DMS53 treated with DMSO at 0.1 percent for 48 hours (cell line): Measurements from ENCODE around the gene ENO2.
"Not testable (repeated sequence)": the region's sequence is repeated elsewhere in the genome, so short reads cannot be mapped to it uniquely, and the experiment has no call there.

Source experiments
- DNase-seq: peaks from one replicate; lab custom pipeline; 2025; ENCODE audit not compliant: unreplicated experiment; lab: John Stamatoyannopoulos, UW

The ENO2 gene

DNA sequence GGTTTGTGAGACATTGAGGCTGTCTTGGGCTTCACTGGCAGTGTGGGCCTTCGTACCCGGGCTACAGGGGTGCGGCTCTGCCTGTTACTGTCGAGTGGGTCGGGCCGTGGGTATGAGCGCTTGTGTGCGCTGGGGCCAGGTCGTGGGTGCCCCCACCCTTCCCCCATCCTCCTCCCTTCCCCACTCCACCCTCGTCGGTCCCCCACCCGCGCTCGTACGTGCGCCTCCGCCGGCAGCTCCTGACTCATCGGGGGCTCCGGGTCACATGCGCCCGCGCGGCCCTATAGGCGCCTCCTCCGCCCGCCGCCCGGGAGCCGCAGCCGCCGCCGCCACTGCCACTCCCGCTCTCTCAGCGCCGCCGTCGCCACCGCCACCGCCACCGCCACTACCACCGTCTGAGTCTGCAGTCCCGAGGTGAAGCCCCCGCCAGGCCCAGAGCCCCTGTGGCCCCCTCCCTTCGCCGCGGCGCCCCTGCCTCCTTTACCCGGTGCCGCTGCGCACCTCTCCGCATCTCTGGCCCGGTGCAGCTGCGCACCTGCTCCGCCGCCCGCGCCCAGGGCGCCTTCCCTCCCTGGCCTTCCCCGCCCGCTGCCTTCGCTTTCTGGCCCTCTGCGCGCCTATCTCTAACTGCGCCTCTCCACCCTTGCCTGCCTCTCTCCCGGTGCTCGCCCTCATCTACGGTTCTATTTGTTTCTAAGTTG, at the start of gene ENO2:
ENO2 (plus strand) TSS at position 335 of the 701 bp plus-strand sequence. CDS start 1,253 bp downstream, outside the sequence.
- DNase-seq, result peak; percentile 58

DNA sequence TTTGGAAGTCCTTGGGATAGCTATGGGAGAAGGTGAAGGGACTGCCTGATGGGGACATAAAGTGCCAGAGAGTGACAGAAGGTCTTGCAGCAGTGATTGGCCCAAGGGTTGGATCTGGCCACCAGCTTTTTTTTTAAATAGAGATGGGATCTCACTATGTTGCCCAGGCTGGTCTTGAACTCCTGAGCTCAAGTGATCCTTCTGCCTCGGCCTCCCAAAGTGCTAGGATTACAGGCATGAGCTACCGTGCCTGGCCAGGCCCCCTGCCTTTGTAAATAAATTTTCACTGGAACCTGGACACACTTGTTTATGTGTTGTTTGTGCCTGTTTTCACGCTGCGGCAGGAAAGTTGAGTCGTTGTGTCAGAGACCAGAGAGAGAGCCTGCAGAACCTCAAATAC, 49.1 kb upstream of the ENO2 start:
- DNase-seq, result not testable (repeated sequence)

DNA sequence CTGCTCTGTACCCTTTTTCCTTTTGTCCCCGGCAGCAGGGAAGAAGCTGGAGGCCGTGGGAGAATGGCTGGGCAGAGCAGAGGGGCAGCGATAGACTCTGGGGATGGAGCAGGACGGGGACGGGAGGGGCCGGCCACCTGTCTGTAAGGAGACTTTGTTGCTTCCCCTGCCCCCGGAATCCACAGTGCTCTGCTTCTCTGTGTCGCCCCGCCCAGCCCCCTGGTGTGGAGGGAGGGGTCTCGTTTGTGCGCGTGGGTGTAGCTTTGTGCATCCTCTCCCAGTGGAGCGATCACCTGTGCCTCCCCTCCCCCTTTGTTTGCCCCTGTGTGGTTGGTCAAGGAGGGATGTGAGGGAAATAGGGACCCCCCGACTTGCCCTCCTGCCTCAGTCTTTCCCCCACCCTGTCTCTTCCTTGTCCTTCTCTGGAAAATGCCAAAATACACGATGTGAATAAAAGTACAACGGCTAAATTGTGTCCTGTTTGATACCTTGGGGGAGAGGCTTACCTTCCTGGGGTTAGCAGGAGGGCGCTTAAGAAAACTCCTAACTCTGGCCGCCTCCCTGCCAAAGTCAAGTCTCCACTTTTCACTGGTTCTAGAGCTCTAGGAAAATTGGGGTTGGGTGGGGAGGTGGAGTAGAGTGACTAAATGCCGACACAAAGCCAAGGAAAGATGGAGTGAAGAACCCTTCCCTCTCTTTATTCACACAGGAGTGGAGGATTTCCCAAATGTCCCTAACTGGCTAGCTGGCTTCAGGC, 48.0 kb upstream of the ENO2 start:
- no peak for DNase-seq

DNA sequence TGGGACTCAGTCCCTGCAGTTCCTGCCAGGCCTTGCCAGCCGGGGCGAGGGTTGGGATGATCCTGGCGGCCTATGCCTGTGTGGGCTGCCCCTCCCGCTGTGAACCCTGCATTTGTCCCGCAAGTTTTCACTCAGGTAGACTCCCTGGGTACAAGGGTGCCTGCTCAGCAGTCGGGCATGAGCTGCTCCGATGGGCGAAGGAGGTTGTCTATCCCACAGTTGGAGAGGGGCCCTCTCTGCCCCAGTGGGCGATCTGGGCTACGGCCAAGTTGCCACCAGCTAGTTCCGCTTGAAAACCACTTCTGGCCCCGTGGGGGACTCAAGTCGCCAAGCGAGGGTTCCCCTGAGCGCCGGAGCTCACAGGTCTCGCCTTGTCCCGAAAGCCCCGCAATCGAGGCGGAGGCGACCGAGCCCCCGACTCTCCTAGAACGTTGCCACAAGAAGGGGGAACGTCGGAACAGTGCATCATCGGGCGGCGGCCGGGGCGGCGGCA, 47.4 kb upstream of the ENO2 start:
- peak; percentile 60 for DNase-seq

DNA sequence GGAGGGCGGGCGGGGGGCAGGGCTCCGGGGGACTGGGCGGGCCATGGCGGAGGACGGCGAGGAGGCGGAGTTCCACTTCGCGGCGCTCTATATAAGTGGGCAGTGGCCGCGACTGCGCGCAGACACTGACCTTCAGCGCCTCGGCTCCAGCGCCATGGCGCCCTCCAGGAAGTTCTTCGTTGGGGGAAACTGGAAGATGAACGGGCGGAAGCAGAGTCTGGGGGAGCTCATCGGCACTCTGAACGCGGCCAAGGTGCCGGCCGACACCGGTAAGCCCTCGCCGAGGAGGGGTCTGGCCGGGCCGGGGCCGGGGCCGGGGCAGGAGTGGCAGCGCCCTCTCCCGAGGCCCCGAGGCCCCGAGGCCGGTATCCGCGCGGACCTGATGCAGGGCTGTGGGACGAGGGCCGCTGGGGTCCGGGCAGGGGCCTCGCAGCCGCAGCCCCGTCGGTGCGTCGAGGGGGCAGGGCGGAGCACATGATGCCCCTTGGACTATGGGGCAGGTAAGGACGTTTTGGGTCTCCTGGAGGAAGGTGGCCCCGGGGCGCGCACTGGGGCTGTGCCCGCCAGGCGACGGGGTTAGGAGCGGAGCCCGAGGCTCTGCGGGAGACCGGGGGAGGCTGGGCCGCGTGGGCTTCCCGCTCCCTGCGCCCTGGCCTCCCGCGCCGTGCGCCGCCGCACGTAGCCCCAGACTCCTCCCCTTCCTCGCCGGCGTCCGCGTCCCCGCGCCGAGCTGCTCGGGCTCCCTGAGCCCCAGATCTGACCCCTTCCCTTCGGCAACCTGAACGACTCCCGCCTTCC, 46.8 kb upstream of the ENO2 start, which contains the start of gene TPI1:
TPI1 (plus strand) TSS at position 119 of the 798 bp plus-strand sequence; CDS start at position 155, 36 bp downstream.
- DNase-seq, result peak; percentile 75

DNA sequence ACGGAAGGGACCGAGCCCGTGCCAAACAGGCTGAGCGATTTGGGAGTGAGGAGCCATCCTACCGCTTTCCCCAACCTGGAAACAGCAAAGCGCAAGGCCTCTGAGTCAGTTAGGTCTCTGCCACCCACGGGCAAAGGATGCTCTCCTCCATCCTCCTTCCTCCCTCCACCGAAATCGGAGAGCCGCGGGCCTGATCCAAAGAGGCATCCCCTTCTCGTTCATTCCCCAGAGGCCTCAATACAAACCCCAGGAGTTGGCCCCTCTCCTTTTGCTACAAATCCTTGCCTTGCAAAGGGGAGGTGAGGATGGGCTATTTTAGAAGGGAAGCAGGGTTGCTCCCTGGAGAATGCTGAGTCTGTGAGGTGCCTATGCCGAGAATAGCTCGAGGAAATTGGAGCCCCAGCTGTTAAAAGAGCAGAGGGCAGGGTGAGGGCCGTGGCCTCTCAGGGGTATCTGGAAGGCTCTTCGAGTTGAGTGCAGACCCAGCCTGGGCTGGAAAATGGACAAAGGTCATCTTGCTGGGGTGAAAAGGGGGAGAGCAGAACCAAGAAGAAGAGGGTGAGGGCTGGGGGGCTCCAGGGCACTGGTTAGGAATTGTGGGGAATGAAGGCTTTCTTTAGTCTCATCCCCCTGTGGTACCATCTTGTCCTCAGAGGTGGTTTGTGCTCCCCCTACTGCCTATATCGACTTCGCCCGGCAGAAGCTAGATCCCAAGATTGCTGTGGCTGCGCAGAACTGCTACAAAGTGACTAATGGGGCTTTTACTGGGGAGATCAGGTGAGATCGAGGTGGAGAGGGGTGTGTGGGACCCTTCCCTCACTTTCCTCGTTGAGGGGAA, 46.0 kb upstream of the ENO2 start:
- peak; percentile 47 for DNase-seq

DNA sequence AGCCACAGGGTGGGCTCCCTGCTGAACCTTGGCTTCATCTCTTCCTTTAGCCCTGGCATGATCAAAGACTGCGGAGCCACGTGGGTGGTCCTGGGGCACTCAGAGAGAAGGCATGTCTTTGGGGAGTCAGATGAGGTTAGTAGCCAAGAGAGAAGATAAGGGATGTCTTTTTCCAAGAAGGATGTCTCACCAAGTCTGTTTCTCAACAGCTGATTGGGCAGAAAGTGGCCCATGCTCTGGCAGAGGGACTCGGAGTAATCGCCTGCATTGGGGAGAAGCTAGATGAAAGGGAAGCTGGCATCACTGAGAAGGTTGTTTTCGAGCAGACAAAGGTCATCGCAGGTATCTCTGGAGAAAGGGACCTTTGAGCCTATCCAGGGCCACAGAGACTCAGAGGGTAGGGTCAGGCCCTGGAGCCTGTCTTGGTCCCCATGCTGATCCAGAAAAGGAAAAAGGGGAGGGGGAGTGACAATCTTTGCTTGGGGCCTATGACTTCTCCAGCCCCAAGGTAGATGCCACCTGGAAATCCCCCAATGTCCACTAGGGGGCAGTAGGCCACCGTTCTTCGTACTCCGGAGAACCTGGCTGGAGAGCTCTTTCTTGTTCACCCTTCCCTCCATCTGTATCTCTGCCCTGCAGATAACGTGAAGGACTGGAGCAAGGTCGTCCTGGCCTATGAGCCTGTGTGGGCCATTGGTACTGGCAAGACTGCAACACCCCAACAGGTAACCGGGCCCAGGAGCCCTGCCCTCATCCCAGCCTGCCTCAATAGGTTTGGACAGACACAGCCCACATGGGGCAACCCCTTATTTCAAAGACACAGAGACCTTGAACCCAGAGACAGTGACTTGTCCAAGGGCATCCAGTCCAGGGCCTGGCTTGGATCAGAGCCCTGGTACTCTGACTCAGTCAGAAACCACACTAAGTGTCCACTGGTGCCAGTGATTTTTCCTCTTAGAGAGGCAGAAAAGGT, 45.0 kb upstream of the ENO2 start:
- DNase-seq, result peak; percentile 92

DNA sequence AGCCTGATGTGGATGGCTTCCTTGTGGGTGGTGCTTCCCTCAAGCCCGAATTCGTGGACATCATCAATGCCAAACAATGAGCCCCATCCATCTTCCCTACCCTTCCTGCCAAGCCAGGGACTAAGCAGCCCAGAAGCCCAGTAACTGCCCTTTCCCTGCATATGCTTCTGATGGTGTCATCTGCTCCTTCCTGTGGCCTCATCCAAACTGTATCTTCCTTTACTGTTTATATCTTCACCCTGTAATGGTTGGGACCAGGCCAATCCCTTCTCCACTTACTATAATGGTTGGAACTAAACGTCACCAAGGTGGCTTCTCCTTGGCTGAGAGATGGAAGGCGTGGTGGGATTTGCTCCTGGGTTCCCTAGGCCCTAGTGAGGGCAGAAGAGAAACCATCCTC, 44.1 kb upstream of the ENO2 start:
- not testable (repeated sequence) for DNase-seq

DNA sequence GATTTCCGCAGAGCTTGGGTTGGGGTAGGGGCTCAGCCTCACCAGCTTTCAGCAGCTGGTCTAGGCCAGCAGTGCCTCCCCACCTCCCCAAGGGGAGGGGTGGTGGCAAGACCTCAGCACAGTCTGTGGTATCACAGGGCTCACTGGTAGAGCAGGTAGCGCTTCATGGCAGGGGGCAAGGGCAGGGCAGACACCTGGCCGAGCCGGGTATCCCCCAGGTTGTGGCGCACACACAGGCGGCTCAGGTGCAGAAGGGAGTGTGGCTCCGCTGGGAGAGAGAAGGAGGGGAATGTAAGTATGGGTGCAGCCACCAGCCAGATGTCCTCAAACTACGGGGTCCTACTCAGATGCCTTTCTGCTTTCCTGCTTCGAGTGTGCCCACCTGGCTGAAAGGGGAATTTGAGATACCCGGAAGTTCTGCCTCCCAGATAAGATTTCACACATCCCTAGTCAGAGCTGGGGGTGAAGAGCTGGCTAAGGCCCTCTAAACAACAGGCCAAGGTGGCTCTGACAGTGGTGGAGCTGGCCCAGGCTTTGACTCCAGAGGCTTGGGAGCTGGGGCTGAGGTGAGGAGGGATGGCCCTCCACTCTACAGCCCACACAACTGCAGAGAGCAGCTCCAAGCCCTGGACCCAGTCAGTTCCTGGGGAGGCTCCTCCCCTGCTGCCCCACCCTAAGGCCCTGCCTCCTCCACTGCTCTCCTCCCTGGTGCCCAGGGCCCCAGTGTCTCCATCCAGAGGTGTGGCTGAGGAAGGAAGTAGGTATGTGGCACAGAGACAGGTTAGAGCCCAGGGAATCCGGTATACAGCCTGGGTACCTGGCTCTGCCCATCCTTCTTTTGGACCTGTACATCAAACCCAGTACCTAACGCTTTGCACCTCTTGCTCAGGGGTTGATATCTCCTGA, 43.1 kb upstream of the ENO2 start:
- DNase-seq, result peak; percentile 55

DNA sequence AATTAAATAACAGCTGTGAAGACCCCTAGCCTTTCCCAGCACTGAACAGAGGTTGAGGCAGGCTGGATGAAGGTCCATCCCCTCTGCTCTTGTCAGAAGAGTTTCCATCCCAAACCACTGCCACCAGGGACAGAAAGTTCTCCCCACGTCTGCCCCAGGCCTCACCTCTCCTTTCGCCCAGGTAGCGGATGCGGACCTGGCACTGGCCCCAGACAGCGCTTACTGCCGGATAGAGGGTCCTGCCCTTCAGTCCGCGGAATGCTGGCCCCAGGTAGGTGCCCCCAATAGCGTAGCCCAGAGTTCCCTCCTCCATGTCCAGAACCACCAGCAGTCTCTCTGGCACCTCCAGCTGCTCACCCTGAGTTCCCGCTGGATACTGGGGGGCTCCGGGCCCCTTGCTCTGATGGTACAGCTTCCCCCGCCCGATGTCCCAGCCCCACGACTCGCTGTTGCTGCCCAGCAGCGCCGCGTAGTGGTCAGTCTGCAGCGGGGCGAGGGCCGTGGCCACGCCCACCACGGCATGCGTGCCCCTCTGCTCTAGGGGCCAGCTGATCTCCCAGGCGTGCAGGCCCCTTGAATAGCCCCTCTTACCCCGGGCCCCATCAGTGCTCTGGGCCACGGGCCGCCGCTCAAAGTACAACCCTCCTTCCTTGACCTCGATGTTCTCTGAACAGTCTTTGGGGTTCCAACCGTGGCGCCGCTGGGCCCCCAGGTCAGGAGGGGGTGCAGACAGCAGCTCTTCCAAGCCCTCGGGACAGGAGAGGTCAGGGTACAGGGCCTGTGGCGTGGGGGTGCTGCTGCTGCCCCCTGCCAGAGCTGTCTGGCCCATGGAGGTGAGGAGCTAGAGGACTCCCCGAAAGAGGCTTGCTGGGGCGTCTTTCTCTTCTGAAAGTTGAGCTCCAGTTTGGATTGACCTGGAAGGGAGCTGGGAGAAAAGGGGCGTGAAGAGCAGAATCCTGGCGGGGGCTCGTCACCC, 42.0 kb upstream of the ENO2 start:
- DNase-seq, result peak; percentile 81

DNA sequence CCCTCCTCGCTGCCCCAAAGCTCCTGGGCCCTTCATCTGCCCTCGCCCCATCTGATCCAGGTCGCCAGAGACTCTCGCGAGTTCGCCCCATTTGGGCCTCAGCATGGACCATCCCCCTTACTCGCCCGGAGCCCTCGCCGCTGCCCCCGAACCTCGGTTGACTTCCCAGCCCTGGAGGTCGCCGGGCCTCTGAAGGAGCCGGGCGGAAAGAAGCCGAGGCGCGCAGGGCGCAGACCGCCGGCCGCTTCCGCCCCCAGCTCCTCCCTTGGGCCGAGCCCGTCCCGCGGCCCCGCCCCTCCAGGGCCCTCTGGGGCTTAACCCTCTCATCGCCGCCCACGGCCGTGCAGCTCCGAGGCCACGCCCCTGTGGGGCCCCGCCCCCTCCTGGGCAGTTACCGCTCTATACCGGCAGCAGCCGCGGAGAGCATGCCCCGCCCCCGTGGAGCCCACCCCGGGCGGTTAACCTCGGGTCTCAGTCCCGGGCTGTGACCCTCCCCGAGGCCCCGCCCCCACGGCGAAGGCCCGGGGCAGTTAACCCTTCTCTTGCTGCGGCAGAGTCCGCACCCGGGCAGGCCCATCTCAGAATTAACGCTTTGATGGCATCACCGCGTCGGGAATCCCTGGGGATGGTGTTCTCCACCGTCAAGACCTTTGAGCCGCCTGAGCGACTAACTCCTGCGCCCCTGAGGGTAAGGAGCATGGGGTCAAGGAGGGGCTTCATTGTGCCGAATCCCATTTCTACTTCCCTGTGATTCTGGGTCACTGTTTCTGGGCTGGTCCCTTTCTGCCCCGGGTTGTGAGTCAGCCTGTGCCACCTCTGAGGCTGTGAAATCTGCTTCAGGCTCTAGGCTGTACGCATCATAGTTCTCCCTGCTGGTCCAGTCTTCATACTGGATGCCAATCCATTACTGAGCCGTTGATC, 41.0 kb upstream of the ENO2 start, which contains the start of gene SPSB2:
SPSB2 (minus strand) TSS at position 210 of the 921 bp plus-strand sequence. CDS start 402 bp downstream, outside the sequence.
- DNase-seq, result peak; percentile 99

DNA sequence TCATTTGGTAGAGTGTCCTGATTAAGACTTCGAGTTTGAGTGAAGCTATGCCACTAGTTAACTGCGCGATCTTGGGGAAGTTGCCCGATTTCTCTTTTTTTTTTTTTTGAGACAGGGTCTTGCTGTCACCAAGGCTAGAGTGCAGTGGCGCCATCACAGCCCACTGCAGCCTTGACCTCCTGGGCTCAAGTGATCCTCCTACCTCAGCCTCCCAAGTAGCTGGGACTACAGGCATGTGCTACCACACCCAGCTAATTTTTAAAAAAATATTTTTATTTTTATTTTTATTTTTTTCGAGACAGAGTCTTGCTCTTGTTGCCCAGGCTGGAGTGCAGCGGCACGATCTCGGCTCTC, 40.4 kb upstream of the ENO2 start:
- not testable (repeated sequence) for DNase-seq

DNA sequence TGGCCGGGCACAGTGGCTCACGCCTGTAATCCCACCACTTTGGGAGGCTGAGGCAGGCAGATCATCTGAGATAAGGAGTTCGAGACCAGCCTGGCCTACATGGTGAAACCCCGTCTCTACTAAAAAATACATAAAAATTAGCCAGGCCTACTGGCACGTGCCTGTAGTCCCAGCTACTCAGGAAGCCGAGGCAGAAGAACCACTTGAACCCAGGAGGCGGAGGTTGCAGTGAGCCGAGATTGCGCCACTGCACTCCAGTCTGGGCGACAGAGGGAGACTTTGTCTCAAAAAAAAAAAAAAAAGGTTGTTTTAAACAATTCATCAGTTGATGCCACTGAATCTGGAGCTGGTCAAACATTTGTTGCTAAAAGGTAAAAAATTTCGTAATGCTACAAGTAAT, 34.6 kb upstream of the ENO2 start:
- DNase-seq, result not testable (repeated sequence)

DNA sequence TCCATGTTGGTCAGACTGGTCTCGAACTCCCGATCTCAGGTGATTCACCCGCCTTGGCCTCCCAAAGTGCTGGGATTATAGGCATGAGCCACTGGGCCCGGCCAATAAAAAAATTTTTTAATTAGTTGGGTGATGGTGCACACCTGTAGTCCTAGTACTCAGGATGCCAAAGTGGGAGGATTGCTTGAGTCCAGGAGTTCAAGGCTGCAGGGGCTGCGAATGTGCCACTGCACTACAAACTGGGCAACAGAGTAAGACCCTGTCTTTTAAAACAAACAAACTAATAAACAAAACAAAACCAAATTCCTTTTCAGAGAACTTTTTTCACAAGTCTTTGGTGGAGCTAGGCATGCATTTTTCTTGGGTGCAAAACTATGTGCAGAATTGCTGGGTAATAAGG, 31.1 kb upstream of the ENO2 start:
- DNase-seq, result no peak

DNA sequence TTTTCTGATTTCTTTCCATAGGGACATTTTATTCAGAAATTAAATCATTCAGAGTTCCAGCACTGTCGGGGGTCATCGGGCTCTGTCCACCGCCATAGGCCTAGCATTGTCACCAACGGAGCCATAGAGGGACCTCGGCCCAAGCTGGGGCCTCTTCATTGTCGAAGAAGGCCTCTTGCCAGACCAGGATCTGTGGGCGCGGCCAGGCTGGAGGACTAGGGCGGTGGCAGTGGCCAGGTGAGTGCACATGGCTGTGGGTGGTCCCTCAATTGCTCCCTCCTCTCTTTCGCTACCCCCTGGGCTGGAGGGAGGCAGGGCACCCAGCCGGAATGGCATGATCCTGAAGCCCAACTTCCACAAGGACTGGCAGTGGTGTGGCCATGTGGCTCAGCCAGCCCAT, 30.7 kb upstream of the ENO2 start:
- no peak for DNase-seq

DNA sequence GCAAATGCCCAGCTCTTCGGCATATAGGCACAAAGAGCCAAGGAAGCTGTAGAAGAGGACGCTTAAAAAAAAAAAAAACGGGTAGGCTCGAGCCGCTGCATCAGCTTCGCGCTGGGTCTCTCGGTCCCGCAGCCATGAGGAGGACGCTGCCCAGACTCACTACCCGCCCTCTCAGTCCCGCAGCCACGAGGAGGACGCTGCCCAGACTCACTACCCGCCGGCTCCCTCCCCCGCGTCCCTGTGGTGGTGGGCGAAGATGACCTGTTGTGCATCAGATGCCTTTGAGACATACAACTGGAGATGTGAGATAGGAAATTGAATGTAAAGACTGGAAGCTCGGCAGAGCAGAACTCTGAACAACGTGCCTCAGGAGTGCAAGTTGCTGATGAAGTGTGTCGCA, 29.8 kb upstream of the ENO2 start:
- no peak for DNase-seq
